Brain microvascular endothelial cell (primary cell): Measurements from ENCODE around the gene RAPGEFL1.
"Not testable (repeated sequence)": the region's sequence is repeated elsewhere in the genome, so short reads cannot be mapped to it uniquely, and the experiment has no call there.

Source experiments
- DNase-seq: peaks from one replicate; pipeline ENCODE4 v3.0.0-alpha.2; 2020
- H3K27ac ChIP-seq: fragments of 250-450 bp; sonication (Bioruptor Pico); 2 replicates; pipeline ENCODE4 v1.5.1; 2020; ENCODE audit warnings: mild to moderate bottlenecking, moderate library complexity
- H3K27me3 ChIP-seq: fragments of 250-450 bp; sonication (Bioruptor Pico); replicated peaks from 2 replicates; pipeline ENCODE4 v1.5.1; 2020; ENCODE audit warnings: mild to moderate bottlenecking
- H3K36me3 ChIP-seq: fragments of 250-450 bp; sonication (Bioruptor Pico); replicated peaks from 2 replicates; pipeline ENCODE4 v1.5.1; 2020; ENCODE audit warnings: mild to moderate bottlenecking
- H3K4me3 ChIP-seq: 2 replicates; pipeline ENCODE4 v1.5.1; 2011; ENCODE audit warnings: low read depth, mild to moderate bottlenecking, control low read depth, low read length, moderate library complexity
- in situ Hi-C: cut with HindIII; loops from 2 replicates; pipeline ENCODE4 v1.10.0; 2017; ENCODE audit warnings: low sequenced_read_pairs, low pct_ligation_motif_present
- TF ChIP-seq, protein P1 (sequence below): IDR thresholded peaks from 2 replicates; pipeline ENCODE4 v1.5.1; 2011; ENCODE audit warnings: low read depth, mild to moderate bottlenecking, moderate library complexity, low read length, control low read depth, inconsistent platforms; ENCODE audit errors: missing control alignments

The RAPGEFL1 gene

GRCh38 chr17:40218740-40219593 is 41.7 kb downstream of the RAPGEFL1 start, which contains the start of gene WIPF2:
WIPF2 (plus strand) TSS chr17:40219304; CDS start chr17:40256460, 37,156 bp downstream.
- TF ChIP-seq, protein P1, sequence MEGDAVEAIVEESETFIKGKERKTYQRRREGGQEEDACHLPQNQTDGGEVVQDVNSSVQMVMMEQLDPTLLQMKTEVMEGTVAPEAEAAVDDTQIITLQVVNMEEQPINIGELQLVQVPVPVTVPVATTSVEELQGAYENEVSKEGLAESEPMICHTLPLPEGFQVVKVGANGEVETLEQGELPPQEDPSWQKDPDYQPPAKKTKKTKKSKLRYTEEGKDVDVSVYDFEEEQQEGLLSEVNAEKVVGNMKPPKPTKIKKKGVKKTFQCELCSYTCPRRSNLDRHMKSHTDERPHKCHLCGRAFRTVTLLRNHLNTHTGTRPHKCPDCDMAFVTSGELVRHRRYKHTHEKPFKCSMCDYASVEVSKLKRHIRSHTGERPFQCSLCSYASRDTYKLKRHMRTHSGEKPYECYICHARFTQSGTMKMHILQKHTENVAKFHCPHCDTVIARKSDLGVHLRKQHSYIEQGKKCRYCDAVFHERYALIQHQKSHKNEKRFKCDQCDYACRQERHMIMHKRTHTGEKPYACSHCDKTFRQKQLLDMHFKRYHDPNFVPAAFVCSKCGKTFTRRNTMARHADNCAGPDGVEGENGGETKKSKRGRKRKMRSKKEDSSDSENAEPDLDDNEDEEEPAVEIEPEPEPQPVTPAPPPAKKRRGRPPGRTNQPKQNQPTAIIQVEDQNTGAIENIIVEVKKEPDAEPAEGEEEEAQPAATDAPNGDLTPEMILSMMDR: peak; percentile 79
- in situ Hi-C loops: no loop called here

DNA sequence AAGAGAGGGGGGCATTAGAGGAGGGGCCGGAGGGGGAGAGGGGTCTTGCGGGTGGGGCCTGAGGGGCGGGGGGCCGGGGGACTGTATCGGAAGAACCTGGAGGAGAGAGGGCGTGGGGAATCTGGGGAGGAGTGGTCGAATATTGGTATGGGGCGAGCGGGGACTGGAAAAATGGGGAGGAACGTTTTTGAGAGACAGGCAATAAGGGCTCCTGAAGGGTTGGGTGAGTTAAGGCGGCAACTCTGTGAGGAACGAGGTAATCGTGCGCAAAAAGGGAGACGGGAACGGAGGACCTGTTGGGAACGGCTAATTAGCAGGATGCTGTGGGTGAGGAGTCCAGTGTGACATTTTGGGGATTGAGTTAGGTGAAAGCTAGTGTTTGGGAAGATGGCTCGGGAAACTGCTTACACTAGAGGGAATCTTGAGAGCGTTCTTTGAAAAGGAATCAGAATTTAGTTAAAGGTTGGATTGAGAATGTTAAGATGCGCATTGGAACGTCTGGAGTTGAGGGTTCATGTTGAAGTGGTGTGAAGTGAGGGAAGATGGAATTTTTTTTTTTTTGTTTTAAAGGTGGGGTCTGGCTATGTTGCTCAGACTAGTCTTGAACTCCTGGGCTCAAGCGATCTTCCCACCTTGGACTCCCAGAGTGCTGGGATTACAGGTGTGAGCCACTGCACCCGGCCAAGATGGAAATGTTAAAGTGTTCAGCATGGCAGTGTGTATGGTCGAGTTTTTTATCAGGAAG is 42.5 kb downstream of the RAPGEFL1 start:
- DNase-seq: peak; percentile 32
- Histone ChIP-seq H3K27me3 (no peaks in the 10 kb centered on the region), H3K4me3 (peak overlapping the region; percentile 89), H3K27ac (no peak overlapping the region), H3K36me3 (no peaks in the 10 kb centered on the region)
- TF ChIP-seq, protein P1: no peak
- in situ Hi-C loops: no loop called here

More at GRCh38 chr17:40218740-40219593, 41.7 kb downstream of the RAPGEFL1 start, which contains the start of gene WIPF2:
- peak within 1 kb of the TSS; percentile 89 for H3K4me3 ChIP-seq
- H3K27me3 ChIP-seq: no peaks in the 10 kb centered on the region
- peak; percentile 93 for DNase-seq
- H3K27ac ChIP-seq: peak within 1 kb of the TSS; percentile 95
- H3K36me3 ChIP-seq: no peaks in the 10 kb centered on the region

GRCh38 chr17:40224718-40225550 is 47.7 kb downstream of the RAPGEFL1 start:
- Histone ChIP-seq H3K27me3 (no peaks in the 10 kb centered on the region), H3K27ac (no peak overlapping the region), H3K36me3 (no peaks in the 10 kb centered on the region), H3K4me3 (no peak overlapping the region)
- TF ChIP-seq, protein P1: no peak
- DNase-seq: no peak
- in situ Hi-C loops: no loop called here

DNA sequence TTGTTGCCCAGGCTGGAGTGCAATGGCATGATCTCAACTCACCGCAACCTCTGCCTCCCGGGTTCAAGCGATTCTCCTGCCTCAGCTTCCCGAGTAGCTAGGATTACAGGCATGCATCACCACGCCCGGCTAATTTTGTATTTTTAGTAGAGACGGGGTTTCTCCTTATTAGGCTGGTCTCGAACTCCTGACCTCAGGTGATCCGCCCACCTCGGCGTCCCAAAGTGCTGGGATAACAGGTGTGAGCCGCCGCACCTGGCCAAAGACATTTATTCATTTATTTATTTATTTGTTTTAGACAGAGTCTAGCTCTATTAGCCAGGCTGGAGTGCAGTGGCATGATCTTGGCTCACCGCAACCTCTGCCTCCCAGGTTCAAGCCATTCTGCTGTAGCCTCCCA is 51.9 kb downstream of the RAPGEFL1 start:
- DNase-seq, H3K27ac ChIP-seq, H3K36me3 ChIP-seq, H3K27me3 ChIP-seq, H3K4me3 ChIP-seq, in situ Hi-C loops: not testable (repeated sequence)

GRCh38 chr17:40230670-40231069 is 53.4 kb downstream of the RAPGEFL1 start:
- no peak overlapping the region for H3K4me3 ChIP-seq
- DNase-seq: no peak
- in situ Hi-C loops: no loop called here
- peaks cover 9% of the 10 kb centered on the region for H3K36me3 ChIP-seq
- H3K27me3 ChIP-seq: no peaks in the 10 kb centered on the region
- no peak overlapping the region for H3K27ac ChIP-seq
- TF ChIP-seq, protein P1: no peak

- H3K36me3 ChIP-seq, in situ Hi-C loops, H3K4me3 ChIP-seq, H3K27me3 ChIP-seq, H3K27ac ChIP-seq, DNase-seq: not testable (repeated sequence)
Observed at GRCh38 chr17:40231928-40232327, 54.7 kb downstream of the RAPGEFL1 start.
